LNCaP clone FGC (cell line): ENCODE measurements around the gene ALDH3A1.

Experiments used
- DNase-seq: peaks from one replicate; pipeline ENCODE4 v3.0.0-alpha.2; 2011; ENCODE audit warnings: low read depth
- H3K4me3 ChIP-seq: 2 replicates; pipeline ENCODE4 v1.5.1; 2011; ENCODE audit warnings: mild to moderate bottlenecking, low read depth, low read length, control low read depth
- TF ChIP-seq, protein P1 (sequence below): IDR thresholded peaks from 2 replicates; pipeline ENCODE4 v1.5.1; 2012; ENCODE audit warnings: mild to moderate bottlenecking; ENCODE audit not compliant: control insufficient read depth, insufficient read depth; ENCODE audit errors: extremely low read depth

The ALDH3A1 gene

DNA sequence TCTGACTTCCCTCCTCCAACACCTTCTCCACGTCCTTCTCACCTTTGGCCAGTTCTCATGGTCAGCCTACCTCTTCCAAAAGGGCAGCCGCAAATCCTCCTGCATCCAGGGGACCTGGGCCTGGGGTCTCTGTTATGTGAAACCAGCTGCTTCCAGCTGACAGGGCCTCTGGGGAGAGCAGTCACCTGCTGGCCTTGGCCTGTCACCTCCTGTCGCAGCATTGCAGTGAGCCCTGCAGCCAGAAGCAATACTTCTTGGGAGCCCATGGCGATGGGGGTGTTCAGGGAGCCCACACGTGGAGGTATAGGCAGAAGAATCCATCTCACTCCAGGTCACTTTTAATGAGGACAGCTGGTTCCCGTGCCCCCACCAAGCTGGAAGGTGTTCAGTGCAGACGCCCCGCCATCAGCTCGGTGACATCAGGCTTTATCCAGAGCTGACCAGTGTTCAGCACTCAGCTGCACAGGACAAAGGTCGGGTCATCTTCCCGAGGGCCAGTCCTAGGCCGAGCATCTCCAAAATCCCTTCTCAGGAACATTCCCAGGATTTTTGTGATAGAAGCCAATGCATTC, 30.0 kb downstream of the ALDH3A1 start:
- no peak for DNase-seq
- TF ChIP-seq, protein P1, sequence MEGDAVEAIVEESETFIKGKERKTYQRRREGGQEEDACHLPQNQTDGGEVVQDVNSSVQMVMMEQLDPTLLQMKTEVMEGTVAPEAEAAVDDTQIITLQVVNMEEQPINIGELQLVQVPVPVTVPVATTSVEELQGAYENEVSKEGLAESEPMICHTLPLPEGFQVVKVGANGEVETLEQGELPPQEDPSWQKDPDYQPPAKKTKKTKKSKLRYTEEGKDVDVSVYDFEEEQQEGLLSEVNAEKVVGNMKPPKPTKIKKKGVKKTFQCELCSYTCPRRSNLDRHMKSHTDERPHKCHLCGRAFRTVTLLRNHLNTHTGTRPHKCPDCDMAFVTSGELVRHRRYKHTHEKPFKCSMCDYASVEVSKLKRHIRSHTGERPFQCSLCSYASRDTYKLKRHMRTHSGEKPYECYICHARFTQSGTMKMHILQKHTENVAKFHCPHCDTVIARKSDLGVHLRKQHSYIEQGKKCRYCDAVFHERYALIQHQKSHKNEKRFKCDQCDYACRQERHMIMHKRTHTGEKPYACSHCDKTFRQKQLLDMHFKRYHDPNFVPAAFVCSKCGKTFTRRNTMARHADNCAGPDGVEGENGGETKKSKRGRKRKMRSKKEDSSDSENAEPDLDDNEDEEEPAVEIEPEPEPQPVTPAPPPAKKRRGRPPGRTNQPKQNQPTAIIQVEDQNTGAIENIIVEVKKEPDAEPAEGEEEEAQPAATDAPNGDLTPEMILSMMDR, result no peak
- H3K4me3 ChIP-seq, result no peak overlapping the region

DNA sequence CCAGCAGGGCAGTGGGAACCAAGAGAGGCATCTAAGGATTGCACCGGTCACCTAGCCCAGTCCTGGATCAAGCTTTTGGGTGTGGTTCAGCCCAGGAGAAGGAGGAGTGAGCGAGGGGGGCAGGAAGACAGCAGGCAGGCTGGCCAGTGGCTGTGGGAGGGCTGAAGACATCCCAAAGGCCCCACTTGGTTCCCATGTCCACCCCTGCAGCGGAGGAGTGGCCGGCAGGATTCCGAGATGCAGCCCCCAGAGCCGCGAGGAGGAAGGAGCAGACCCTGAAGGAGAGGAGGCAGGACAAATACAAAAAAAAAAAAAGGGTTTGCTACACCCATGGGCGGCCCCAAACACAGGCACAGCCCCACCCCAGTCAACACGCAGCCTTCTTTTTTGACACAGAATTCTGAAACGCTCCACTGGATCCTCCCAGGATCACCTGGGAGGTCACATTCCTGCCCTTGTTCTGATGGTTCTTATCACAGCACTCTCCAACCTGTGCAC, 30.6 kb downstream of the ALDH3A1 start:
- DNase-seq, result no peak
- no peak overlapping the region for H3K4me3 ChIP-seq
- TF ChIP-seq, protein P1, result no peak

DNA sequence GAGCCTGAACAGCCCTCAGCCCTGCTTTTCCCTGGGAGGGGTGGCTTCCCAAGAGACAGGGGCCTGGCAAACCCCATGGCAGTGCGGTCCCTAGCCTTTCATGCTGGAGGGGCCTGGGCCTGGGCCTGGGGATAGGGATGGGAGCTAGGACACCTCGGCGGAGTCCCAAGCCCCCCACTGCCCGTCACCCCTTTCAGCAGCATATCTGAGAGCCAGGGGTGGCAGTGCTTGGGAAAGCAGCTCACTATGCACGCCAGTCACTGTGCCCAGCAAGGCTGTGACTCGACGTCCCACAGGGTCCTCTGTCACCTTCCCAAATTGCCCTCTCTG, 31.1 kb downstream of the ALDH3A1 start:
- TF ChIP-seq, protein P1, result no peak
- no peak overlapping the region for H3K4me3 ChIP-seq
- DNase-seq, result no peak

DNA sequence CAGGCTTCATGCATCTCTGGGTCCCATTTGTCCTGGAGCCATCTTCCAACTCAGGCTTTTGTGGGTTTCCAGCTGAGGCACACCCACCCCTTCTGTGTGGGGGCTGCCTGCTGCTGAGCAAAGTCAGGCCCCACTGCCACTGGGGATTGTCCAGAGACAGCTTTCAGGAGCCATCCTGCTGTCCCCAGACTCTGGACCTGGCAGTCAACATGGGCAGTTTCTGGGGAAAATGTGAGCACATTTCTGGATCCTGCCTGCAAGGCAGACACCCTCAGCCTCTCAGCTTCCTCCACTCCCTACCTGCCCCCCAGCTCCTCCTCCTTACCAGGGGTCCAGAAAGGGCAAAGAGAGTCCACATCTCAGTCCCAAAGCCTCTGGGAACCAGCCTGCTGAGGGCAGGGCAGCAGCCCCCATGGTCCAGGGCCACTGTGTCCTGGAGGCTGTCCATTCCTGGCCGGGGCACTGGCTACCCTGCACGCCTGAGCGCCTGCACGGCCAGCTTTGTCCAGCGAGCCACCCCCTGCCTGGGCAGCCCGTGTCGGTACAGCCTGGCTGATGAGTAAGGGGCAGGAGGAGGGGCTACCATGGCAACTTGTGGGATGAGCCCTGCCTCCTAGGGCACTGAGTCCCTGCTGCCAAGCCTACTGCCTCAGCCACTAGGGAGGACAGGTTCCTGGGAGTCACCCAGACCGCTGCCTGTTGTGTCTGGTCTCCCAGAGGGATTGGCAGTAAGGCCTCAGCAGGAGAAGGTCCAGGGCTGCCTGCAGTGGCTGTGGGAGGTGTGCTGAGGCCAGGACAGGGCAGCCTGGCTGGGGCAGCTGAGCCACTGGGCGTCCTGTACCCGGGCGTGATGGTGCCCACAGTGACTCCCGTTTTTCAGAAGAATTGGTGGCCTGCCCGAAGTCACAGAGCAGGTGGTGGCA, 31.7 kb downstream of the ALDH3A1 start, which contains the start of gene SLC47A2:
SLC47A2 (minus strand) TSS at position 477 of the 923 bp plus-strand sequence; CDS start at position 448, 29 bp downstream.
- TF ChIP-seq, protein P1, result no peak

DNA sequence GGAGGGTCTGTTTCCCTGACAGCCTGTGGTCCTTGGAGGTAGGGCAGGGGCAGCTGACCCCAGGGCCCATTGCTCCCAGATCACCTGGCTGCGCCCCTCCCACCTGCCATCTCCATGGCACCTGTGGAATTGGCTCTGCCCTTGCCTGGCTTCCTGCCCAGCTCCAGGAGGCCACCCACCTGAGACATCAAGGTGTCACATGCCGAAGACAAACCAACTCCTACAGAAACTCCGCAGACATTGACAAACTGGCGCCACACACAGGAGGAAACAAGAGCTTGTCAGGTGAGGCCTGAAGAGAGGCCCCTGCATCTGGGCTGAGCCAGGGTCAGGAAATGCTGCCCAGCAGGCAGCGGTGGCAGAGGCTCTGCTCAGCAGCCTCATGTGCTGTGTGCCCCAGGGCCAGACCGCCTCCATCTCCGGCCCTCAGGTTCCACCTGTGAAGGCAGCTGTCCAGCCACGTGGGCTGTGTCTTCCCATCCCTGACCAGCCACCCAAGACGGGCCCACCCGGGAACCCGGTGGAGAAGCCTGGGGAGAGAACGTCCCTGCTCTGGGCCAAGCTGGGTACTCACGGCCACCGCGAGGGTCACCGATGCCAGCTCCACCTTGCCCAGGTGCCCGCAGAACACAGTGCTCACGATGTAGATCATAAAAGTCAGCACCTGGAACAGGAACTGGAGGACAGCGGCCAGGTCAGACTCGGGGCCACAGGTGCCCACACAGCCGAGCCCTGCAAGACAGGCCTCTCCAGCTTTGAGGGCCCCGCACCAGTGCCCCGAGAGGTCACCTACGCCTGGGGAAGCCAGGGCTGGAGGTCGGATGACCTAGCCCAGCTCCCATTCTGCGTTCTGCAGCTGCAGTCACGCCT, 33.3 kb downstream of the ALDH3A1 start:
- DNase-seq, result no peak
- TF ChIP-seq, protein P1, result no peak

More for the DNA sequence above, 31.7 kb downstream of the ALDH3A1 start, which contains the start of gene SLC47A2:
- no peak for DNase-seq
- no peak within 1 kb of the TSS for H3K4me3 ChIP-seq

DNA sequence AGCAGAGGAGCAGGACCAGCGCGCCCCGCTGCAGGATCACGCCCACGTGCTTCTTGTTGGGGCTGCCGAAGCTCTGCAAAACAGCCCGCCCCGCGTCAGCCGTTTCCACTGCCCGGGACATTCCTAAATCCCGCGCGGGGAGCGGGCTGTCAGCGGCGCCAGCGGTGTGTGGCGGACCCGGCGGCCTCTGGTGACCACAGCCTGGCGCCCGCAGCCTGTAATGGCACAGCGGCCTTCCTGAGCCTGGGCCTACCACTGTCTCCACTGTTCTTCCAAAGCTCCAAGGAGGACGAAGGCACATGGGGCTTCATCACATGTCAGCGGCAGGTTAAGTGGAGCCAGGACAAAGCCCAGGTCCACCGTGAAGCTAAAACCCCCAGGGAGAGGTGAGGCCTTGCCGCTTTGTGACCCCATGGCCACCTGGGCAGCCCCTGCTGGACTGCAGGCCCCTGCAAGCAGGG, 34.2 kb downstream of the ALDH3A1 start:
- no peak overlapping the region for H3K4me3 ChIP-seq
- no peak for DNase-seq
- TF ChIP-seq, protein P1, result no peak

More for the DNA sequence above, 33.3 kb downstream of the ALDH3A1 start:
- no peak overlapping the region for H3K4me3 ChIP-seq
